ENCODE data around the gene PDE1A.

GRCh38 chr2:182463760-182464159, 36.9 kb upstream of the PDE1A start:
- TF ChIP-seq, protein P1, sequence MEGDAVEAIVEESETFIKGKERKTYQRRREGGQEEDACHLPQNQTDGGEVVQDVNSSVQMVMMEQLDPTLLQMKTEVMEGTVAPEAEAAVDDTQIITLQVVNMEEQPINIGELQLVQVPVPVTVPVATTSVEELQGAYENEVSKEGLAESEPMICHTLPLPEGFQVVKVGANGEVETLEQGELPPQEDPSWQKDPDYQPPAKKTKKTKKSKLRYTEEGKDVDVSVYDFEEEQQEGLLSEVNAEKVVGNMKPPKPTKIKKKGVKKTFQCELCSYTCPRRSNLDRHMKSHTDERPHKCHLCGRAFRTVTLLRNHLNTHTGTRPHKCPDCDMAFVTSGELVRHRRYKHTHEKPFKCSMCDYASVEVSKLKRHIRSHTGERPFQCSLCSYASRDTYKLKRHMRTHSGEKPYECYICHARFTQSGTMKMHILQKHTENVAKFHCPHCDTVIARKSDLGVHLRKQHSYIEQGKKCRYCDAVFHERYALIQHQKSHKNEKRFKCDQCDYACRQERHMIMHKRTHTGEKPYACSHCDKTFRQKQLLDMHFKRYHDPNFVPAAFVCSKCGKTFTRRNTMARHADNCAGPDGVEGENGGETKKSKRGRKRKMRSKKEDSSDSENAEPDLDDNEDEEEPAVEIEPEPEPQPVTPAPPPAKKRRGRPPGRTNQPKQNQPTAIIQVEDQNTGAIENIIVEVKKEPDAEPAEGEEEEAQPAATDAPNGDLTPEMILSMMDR (IDR thresholded peaks at IDR 0.05), result no peak
- no peak for TF ChIP-seq POLR2A (IDR thresholded peaks at IDR 0.05)

Measured in adrenal gland (tissue), 5 donors.